DND-41 (cell line): Measurements from ENCODE around the gene ANKHD1.

Experiments used
- ATAC-seq: fragments of 200-7000 bp; cut with Tn5 transposase; 3 replicates; pipeline ENCODE4 v1.9.1; 2021; ENCODE audit warnings: low read depth; ENCODE audit not compliant: insufficient read depth
- DNase-seq: peaks from one replicate; pipeline ENCODE4 v3.0.0-alpha.2; 2020
- H2AFZ ChIP-seq: 2 replicates; pipeline ENCODE4 v1.6.0; 2012; ENCODE audit warnings: low read depth, low read length
- H3K27ac ChIP-seq: 2 replicates; pipeline ENCODE4 v1.5.1; 2012; ENCODE audit warnings: low read length, inconsistent platforms
- H3K27me3 ChIP-seq: fragments of 200-600 bp; sonication (generic); 2 replicates; pipeline ENCODE4 v1.6.0; 2012; ENCODE audit warnings: low read length, mild to moderate bottlenecking, inconsistent platforms; ENCODE audit not compliant: insufficient read depth, poor library complexity
- H3K36me3 ChIP-seq: 2 replicates; pipeline ENCODE4 v1.5.1; 2012; ENCODE audit warnings: low read length, inconsistent platforms; ENCODE audit not compliant: insufficient read depth
- H3K4me1 ChIP-seq: 2 replicates; pipeline ENCODE4 v1.5.1; 2012; ENCODE audit warnings: mild to moderate bottlenecking, low read length; ENCODE audit not compliant: insufficient read depth
- H3K4me2 ChIP-seq: 2 replicates; pipeline ENCODE4 v1.6.0; 2012; ENCODE audit warnings: mild to moderate bottlenecking, moderate library complexity, low read length, inconsistent platforms; ENCODE audit not compliant: insufficient read depth
- H3K4me3 ChIP-seq, 2 experiments: fragments of 200-600 bp in 1 of 2; shearing (Covaris generic) in 1 of 2; 2 replicates each; pipeline ENCODE4 v1.5.1; 2012 to 2016; ENCODE audit warnings: inconsistent platforms in 2 of 2, low read length in 2 of 2, mild to moderate bottlenecking in 2 of 2, low read depth in 1 of 2, moderate library complexity in 1 of 2
- H3K79me2 ChIP-seq: 2 replicates; pipeline ENCODE4 v1.6.0; 2012; ENCODE audit warnings: low read length, inconsistent platforms; ENCODE audit not compliant: insufficient read depth
- H3K9ac ChIP-seq: 2 replicates; pipeline ENCODE4 v1.6.0; 2012; ENCODE audit warnings: low read depth, mild to moderate bottlenecking, inconsistent platforms, low read length, moderate library complexity
- H3K9me3 ChIP-seq: 2 replicates; pipeline ENCODE4 v1.5.1; 2012; ENCODE audit warnings: low read length, moderate library complexity, mild to moderate bottlenecking, inconsistent platforms; ENCODE audit not compliant: insufficient read depth, severe bottlenecking
- H4K20me1 ChIP-seq: 2 replicates; pipeline ENCODE4 v1.6.0; 2012; ENCODE audit warnings: low read length; ENCODE audit not compliant: insufficient read depth
- CTCF ChIP-seq: IDR thresholded peaks from 2 replicates; pipeline ENCODE4 v1.5.1; 2012; ENCODE audit warnings: borderline replicate concordance, low read length, moderate library complexity, mild to moderate bottlenecking; ENCODE audit not compliant: poor library complexity, severe bottlenecking; ENCODE audit errors: extremely low read depth
- EZH2 ChIP-seq: IDR thresholded peaks from 3 replicates; pipeline ENCODE4 v1.6.1; 2012; ENCODE audit warnings: borderline replicate concordance, low read depth, mild to moderate bottlenecking, moderate library complexity, low read length, inconsistent platforms; ENCODE audit not compliant: severe bottlenecking

Gene ANKHD1

GRCh38 chr5:140555747-140556312 is 154.2 kb downstream of the ANKHD1 start:
- 0 out of 2 replicates have a peak, but pooled peaks cover 2% of the 10 kb centered on the region for H4K20me1 ChIP-seq
- H3K4me1 ChIP-seq: peaks cover 42% of the 10 kb centered on the region
- peak overlapping the region; percentile 98 for H3K27ac ChIP-seq
- peaks cover 53% of the 10 kb centered on the region for H3K36me3 ChIP-seq
- H3K9ac ChIP-seq: peak overlapping the region; percentile 96
- H3K79me2 ChIP-seq: peaks cover 55% of the 10 kb centered on the region
- peak overlapping the region; percentile 68 for H3K4me2 ChIP-seq
- TF ChIP-seq CTCF (no peak), EZH2 (no peak)
- H3K9me3 ChIP-seq: no peaks in the 10 kb centered on the region
- no peaks in the 10 kb centered on the region for H3K27me3 ChIP-seq
- no peak overlapping the region for H2AFZ ChIP-seq
- DNase-seq (no peak), ATAC-seq (no peak)
- H3K4me3 ChIP-seq: peak overlapping the region; percentile 84 to 93; a peak in 3 of 4 replicates

GRCh38 chr5:140556438-140556837 is 154.8 kb downstream of the ANKHD1 start:
- Histone ChIP-seq H3K27me3 (no peaks in the 10 kb centered on the region), H3K4me3 (peak overlapping the region; percentile 84 to 93), H3K79me2 (peaks cover 55% of the 10 kb centered on the region), H3K9me3 (no peaks in the 10 kb centered on the region), H3K9ac (peak overlapping the region; percentile 96), H3K27ac (peak overlapping the region; percentile 98), H3K36me3 (peaks cover 52% of the 10 kb centered on the region), H3K4me2 (peak overlapping the region; percentile 68), H3K4me1 (peaks cover 42% of the 10 kb centered on the region), H4K20me1 (no peaks in the 10 kb centered on the region), H2AFZ (peak overlapping the region; percentile 96; the same call in 1 of the 2 replicates)
- no peak for TF ChIP-seq EZH2
- DNase-seq (peak; percentile 40), ATAC-seq (peak; percentile 35; the same call in 2 of the 3 replicates)

- ATAC-seq (peak; percentile 91), DNase-seq (peak; percentile 90)
- Histone ChIP-seq H3K4me3 (peak within 1 kb of the TSS; percentile 84 to 93), H3K4me1 (peaks cover 48% of the 10 kb centered on the region), H3K79me2 (peaks cover 48% of the 10 kb centered on the region), H3K27ac (peak within 1 kb of the TSS; percentile 98), H2AFZ (peak within 1 kb of the TSS; percentile 96), H4K20me1 (no peaks in the 10 kb centered on the region), H3K4me2 (peak within 1 kb of the TSS; percentile 68), H3K9me3 (no peaks in the 10 kb centered on the region), H3K27me3 (no peaks in the 10 kb centered on the region), H3K36me3 (peaks cover 53% of the 10 kb centered on the region), H3K9ac (peak within 1 kb of the TSS; percentile 96)
- TF ChIP-seq CTCF (peak; percentile 1), EZH2 (no peak)
These were observed 155.6 kb downstream of the ANKHD1 start, which contains the start of gene SRA1 for GRCh38 chr5:140557136-140557805. TSS of gene SRA1 (minus strand) at chr5:140557473. CDS start at chr5:140557452, 21 bp downstream.

- Histone ChIP-seq H3K27me3 (no peaks in the 10 kb centered on the region), H3K4me1 (peaks cover 54% of the 10 kb centered on the region), H3K9me3 (no peaks in the 10 kb centered on the region), H4K20me1 (no peaks in the 10 kb centered on the region), H3K4me3 (peak overlapping the region in 1 of 2 experiments; percentile 93; a peak in 3 of 4 replicates), H2AFZ (peak overlapping the region; percentile 96), H3K9ac (peak overlapping the region; percentile 96), H3K36me3 (peaks cover 51% of the 10 kb centered on the region), H3K4me2 (peak overlapping the region; percentile 68), H3K27ac (peak overlapping the region; percentile 98), H3K79me2 (peaks cover 43% of the 10 kb centered on the region)
- no peak for TF ChIP-seq EZH2
- TF ChIP-seq CTCF: no peak
- ATAC-seq (no peak), DNase-seq (no peak)
These were observed 156.3 kb downstream of the ANKHD1 start for GRCh38 chr5:140557965-140558364.
